AG08395 (cell line): ENCODE measurements around the gene DUSP10.

ENCODE experiments used
- DNase-seq: peaks from one replicate; pipeline ENCODE4 v3.0.0; 2012; ENCODE audit warnings: mixed read lengths, low spot score

DUSP10 gene

DNA sequence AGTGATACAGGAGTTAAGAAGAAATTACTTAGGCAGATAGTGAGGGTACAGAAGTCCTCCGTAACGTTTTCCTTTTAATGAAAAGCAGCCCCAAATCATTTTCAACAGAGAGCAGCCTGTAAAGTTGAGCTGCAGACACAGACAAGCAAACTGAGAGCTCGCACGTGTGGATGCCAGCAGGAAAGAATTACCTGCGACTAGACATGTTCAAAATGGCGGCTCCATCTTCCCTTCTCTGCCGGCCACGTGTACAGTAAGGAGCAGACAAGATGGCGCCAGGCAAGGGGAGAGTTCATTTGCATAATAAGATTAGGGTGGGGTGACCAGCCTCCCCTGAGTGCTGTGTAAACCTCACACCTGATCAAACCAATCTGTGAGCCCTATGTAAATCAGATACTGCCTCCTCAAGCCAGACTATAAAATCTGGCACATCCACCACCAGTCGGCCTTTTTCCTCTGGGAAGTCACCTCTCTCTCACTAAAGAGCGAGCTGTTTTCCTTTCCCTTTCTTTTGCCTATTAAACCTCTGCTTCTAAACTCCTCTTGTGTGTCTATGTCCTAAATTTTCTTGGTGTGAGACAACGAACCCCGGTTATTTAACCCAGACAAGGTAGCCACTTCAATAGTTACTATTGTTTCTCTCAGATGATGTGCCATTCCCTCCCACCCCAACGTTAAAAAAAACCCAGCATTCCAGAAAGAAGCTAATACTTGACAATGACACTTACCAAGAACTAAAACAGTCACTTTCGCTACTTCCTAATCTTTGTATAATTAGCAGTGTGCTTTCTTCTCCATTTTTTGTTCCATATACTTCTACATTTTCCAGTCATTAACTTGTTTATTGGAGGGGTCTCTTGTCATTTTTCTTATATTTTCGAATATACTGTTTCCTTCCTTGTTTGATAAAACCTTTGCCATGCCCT lies 27.4 kb downstream of the DUSP10 start:
- no peak for DNase-seq

DNA sequence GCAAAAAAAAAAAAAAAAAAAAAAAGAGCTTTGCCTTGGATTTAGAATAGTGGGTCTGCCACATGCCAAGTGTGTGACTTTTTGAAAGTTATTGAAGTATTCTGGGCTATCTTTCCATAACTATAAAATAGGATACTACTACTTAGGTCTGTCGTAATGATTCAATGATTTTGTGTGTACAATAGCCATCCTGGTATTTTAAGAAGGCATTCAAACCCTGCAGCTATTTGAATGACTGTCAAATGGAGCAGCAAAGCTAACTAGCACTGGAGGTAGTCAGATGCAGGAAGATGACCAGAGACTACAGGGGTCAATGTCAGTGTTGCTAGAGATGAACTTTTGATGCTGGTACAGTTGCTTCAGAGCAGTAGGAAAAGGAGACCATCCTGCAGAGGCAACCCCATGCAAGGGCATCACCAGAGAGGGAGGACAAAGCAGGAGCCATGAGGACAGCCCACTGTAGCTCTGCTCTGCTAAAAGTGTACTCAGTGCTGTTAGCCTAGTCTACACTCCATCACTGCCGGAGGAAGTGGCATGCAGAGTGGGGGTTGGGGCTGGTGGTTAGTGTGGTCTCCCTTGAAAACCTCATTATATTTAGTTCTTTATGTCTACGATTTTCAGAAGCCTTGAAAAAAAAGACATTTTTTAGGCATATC lies 29.0 kb downstream of the DUSP10 start:
- no peak for DNase-seq

DNA sequence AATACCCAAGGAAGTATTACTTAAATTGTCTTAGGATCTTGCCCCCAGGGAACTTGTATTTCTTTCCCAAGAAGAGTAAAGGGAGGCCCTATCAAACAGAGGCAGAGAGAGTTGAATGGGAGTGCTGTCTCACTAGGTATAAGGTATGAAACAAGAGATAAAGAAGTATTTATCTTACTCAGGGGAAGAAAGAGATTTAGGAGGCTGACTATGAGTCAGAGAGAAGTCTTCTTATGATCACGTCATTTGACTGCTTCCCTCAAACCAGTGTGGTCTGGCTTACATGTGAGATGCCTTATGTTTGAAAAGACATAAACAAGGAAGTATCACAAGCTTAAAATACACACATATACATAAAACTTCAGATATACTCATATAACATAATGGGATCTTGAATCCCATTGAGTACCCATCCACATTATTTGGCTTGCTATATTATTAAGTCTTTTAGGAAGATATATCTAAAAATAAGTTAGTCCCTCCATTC lies 29.6 kb downstream of the DUSP10 start:
- peak; percentile 56 for DNase-seq

DNA sequence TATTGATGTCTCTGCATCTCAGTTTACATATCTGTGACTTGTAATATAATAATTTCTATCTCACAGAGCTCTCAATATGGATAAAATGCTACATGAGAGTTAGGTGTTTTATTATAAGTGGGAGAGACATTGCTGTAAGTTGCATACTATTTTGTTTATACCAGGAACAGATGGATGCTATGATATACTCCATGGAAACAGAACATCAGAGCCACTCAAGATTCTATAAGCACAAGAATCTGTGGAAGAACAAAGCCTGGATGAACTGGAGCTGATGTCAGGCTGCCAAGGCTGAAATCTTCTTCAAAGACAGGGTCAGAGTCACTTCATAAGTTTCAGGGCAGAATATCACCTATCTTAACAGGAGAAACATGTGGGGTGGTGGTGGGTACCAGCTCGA lies 30.2 kb downstream of the DUSP10 start:
- DNase-seq = no peak

DNA sequence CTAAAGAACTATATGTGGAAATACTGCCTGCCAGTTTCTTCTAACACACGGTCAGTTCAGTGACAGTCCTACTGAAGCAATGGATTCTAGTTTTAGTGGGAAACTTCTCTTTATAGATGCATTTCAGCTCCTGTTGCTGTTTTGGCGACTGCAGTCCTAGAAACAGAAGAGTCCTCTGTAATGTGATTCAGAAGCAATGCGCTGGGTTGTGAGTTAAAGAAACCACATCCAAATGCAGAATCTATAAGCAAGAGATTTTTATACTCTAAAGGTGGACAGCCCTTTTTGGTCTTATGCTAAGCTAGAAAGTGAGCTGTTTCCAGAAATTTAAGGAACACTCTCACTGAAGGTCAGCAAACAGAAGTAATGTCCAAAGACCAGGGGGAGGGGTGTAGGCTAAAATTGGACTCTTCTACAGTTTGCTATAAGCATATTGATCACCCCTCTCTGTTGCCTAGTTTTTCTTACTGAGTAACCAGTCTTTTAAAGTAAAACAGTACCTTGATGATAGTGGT lies 30.8 kb downstream of the DUSP10 start:
- no peak for DNase-seq

DNA sequence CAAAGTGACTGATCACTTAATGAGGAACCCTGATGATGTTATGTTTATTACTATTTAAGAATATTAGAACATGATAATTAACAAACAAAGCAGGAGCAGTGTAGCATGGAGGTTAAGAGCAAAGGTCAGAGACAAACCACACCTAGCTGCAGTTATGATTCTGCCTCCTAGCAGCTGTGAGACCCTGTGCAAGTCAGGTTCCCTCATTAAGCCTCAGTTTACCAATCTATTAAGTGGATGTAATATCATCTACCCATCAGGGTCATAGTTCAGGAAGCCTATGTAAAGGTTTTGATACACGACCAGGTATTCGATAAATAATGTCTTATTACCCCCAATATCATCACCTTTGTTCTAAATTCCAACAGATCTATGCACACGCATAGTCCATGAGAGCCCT lies 32.0 kb downstream of the DUSP10 start:
- DNase-seq = no peak

DNA sequence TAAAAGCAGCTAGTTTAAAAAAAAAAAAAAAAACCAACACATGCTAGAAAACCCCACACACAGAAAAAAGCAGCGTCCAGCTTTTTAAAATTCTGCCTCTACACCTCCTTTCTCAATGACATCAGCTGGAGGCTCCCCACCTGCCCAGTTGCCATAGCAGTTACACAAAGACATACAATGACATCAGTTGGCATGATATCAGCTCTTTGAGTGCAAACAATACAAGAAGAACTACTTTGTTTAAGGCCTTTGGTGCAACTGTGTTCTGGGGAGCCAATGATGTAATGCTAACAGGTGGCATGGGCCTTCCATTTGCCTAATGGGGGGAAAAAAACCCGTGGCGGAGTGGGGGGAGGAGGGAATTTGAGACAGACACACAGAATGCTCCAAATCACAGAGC lies 32.9 kb downstream of the DUSP10 start:
- no peak for DNase-seq

DNA sequence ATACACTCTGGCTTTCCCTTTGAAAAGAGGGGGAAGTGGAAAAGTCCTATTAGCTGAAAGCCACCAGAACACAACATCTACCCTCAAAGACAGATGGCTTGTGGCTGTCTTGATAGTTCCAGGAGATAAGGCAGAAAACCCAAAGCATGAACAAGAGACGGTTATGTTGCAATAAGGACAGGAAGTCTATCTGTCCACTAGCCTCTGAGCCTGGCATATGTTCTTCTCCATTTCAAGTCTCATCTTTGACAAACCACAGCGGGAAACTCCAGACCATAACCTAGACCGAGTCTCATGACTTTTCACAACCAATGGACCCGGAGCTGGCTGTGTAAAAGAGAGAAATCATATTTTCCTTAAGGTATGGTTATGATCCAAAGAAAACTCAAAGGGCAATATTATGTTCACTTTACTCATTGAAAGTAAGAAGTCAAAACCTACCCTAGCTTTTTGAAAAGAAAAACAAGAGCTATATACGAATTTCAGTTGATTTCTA lies 33.8 kb downstream of the DUSP10 start:
- DNase-seq = no peak

DNA sequence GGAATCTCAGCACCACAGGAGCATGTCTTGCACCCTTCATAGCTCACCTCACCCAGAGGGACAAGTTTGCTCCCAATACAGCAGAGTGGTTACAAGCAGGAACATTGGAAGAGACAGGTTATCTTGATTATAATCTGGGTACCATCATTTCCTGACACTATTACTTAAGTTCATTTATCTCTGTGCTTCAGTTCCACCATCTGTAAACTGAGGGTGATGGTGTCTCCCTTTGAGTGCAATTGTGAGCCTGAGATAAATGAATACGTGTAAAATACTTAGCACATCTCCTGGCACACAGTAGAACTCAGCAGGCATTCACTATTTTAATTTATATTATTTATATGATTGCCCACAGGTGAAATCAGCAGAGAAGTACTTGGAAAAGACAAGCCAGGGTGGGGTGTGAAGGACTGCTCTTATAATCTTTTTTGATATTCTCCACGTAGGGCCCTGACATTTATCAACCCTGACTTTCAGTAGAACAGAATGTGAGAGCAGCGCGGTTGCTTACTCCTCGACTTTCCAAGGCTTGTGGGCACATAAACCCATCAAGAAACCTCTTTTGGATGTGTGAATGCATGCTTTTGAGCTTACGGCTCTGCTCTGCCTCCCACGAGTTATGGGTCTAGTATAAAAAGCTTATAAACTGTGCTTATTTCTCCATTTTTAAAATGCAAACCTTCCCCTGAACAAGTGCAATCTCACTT lies 34.9 kb downstream of the DUSP10 start:
- DNase-seq = no peak

DNA sequence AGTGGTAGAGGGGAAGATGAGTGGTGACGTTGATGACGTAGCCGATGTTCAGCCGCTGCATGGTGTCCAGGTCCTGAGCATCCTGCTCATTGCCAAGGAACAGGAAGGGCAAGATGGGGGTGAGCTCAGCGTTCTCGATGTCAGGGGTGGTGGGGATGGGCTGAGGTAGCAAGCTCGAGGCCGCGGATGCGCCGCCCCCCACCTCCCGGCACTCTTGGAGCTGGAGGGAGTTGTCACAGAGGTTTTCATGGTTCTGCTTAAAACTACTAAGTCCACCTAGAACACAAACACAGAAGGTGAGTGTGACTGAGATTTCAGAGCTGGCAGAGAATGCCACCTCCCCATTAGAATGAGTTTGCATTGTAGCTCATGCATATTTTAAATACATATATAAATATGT lies 35.7 kb downstream of the DUSP10 start:
- no peak for DNase-seq

DNA sequence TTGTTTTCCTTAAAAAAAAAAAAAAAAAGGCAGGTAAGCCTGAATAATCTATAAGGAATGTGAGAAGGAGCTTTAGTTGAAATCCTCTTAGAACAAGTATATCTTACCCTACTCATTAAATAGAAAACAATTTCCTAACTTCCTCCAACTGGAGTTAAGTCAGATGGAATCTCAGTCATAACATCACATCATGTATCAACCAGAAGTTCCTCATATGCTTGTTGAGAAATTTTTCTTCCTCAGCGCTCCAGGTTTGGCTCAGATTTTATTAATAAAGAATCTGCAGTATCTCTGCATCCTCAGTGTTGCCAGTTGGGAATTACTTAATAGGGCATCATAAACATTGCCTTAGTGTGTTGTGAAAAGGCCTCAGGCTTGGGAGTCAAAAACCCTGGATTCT lies 37.6 kb downstream of the DUSP10 start:
- DNase-seq = peak; percentile 19

DNA sequence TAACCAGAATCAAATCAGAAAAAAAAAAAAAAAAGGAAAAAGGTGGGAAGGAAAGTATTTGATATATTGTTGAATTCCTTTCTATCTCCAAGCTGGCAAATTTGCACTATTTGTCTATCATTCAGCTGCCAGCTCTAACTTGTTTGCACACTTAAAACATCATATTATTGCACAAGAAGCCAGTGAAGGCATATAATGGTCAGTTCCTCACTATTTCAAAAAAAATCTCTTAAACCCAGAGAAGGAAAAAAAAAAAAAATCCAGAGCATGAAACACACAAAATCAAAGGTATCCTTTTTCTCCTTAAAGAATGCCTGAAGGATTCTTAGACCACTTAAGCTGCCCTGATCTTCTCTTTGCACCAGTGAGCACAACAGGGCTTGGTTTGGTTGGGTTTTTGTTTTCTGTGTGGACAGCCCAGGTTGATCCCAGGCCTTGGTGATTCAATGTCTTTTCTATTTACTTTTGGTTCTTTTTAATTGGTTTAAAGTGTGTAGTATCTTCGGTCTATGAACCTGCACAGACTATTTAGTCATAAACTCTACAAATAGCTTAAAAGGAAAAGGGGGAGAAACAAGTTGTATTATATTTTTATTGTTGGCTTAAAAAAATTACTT lies 40.2 kb downstream of the DUSP10 start:
- no peak for DNase-seq

DNA sequence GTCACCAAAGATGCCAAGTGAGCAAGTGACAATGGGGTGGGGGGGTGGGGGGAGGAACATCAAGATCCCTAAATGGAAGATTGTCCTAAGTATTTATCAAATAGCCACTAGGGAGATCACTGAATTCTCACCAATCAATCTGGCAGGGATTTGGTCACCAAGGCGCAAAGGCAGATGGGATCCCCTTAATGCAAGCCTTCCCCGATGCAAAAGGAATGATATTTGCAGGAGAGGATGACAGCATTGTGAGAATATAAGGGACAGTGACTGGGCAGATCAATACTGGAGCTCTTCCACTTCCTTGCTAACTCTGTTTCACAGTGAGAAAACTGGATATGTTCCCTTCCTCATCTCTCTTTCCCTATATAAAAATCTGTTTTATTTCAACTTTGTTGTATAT lies 40.9 kb downstream of the DUSP10 start:
- no peak for DNase-seq

DNA sequence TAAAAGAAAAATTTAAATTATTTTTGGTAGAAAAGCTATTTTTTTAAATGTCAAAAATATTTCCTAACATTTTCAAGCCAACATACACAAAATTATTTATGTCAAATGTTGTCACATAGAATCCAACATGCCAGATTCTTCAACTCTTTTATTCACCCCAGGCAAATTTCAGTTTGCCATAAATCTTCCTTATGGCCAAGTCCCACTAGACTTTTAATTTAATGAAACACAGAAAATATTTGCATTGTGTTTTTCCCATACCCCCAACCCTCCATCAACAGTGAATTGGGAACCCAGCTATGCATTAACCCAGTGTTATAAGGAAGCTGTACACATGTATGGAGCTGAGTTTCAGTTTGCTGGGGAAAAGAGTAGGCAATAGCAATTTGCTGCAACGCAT lies 41.4 kb downstream of the DUSP10 start:
- DNase-seq = no peak

DNA sequence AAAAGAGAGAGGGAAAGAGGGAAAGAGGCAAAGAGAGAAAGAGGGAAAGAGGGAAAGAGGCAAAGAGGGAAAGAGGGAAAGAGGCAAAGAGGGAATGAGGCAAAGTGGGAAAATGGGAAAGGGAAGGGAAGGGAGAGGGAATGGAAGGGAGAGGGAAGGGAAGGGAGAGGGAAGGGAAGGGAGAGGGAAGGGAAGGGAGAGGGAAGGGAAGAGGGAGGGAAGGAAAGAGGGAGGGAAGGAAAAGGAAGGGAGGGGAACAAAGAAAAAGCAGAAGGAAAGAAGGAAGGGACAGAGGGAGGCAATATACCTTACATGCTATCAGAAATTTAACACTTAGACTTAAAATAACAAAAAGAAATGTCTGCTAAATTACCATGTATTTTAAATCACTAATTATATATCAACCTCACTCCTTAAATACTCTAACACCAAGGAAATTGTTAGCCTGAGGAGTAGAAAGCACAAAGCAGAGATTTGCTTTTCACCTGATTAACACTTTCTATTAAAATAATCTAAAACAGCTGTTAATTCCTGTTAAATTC lies 41.8 kb downstream of the DUSP10 start:
- no peak for DNase-seq

DNA sequence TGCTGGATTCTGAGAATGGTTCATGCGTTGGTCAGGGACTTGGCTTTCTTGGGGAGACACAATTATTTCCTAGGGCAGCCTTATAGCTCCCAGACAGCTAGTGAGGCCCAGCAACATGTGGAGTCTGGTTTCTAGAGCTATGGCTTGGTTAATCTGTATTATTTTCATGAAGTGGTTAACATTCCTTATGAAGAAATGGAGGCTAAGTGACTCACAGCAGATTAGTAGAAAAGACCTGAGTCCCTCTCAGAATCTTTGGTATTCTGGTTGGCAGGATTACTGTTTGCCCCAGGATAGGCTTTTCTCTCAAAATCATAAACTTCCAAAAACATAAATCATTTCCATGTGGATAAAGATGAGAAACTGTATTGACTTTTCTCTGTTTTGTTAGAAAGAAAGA lies 42.3 kb downstream of the DUSP10 start:
- peak; percentile 74 for DNase-seq

DNA sequence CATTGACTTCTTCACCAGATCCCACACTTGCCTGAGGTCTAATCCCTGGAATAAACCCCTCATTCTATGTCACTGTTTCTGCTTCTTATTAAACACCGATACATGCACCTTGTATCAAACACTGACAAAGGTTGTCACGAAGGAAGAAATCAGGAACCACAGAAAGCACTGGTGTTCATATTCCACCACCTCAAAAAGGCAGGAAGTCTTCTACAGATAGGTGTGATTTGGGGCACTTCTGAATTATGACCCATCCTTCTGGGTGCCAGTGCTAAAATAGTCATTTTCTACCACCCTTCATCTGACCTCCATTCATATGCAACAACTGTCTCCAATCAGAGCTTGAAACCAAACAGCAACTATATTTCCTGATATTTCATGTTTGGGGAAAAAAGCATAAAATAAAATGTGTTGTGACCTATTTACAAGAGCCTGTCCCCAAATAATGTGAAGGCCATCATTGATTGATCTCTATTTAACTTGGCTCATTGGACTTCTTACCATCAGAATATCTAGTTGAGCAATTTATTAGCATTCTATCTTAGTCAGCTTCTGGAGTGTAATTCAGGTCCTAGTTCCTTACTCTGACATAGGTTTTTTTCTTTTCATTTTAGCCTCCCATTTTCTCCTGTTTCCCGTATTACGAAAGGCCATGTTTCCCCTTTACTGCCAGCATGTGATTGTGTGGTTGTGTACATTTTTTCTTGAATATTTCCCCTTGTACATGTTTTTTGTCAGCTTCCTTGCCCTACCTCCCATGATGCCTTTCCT lies 43.1 kb downstream of the DUSP10 start:
- no peak for DNase-seq

DNA sequence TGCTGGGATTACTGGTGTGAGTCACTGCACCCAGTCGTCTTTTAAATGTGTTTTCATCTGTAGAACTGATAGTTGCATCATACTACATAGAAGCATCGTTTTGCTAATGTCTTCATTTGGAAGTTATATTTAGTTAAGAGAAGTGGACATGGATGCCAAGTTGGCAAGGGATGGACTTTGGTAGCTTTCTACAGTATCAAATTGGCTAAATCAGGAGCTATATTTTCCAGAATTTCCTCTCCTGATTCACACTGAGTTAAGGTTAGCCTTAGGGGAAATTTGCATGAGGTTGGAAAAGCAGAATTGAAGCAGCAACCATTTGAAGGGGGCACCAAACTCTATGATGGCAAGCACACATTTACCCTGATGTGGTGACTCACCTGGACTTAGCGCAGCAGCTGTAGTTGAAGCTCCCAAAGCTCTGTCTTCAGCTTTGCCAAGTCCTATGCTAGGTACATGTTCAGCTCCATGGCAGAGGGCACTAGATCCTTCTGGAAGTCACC lies 43.9 kb downstream of the DUSP10 start:
- DNase-seq = peak; percentile 15

DNA sequence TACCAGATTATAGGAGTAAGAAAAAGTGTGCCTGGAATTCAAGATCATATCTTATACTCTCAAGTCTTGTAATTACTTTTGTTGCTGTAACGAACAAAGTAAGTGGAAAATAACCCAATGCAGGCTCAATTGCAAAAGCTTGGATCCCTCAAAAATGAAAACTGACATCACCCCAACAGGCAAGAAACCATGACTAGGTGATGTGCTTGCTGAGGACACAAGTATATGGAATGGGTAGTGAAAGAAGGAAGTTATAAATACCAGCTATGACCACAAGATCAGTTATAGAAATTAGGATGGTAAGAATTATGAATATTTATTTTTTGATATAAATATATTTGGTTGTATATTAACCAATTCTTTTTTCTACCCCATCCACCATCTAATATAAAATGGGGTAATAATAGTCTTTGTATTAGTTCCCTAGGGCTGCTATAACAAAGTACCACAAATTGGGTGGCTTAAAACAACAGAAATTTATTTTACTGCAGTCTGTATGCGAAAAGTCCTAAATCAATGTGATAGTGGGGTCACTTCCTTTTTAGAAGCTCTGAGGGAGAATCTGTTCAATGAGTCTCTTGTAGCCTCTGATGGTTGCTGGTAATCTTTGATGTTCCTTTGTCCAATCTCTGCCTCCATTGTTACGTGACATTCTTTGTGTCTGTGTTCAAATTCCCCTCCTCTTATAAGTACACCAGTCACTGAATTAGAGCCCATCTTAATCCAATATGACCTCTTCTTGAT lies 45.0 kb downstream of the DUSP10 start:
- no peak for DNase-seq

DNA sequence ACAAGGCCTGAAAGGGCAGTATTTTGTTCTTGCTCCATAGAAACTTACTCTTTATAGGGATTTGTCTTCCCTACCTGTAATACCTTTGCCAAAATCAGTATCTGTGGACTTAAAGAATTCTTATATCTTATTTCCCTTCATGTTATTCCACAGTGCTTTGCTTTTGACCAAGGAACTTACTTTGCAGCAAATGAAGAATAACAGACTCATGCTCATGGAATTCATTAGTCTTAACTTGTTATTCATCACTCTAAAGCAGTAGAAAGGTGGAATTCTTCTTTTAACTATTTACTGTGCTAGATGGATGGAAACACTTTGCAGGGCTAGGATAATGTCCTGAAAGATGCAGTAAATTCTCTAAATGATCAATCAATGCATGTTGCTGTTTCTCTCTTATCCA lies 45.9 kb downstream of the DUSP10 start:
- peak; percentile 24 for DNase-seq
